ENCODE measurements around the gene GART.

- TF ChIP-seq CTCF (IDR thresholded peaks at IDR 0.05) (no peak), EP300 (IDR thresholded peaks at IDR 0.05) (no peak)
Measured at GRCh38 chr21:33586927-33587326, 45.0 kb upstream of the GART start.
